DMS114 treated with DMSO at 0.1 percent for 48 hours (cell line): ENCODE measurements around the gene CES2.
"Not testable (repeated sequence)": the region's sequence is repeated elsewhere in the genome, so short reads cannot be mapped to it uniquely, and the experiment has no call there.

ENCODE experiments used
- DNase-seq: peaks from one replicate; lab custom pipeline; 2025; ENCODE audit not compliant: unreplicated experiment; lab: John Stamatoyannopoulos, UW

CES2 gene

DNA sequence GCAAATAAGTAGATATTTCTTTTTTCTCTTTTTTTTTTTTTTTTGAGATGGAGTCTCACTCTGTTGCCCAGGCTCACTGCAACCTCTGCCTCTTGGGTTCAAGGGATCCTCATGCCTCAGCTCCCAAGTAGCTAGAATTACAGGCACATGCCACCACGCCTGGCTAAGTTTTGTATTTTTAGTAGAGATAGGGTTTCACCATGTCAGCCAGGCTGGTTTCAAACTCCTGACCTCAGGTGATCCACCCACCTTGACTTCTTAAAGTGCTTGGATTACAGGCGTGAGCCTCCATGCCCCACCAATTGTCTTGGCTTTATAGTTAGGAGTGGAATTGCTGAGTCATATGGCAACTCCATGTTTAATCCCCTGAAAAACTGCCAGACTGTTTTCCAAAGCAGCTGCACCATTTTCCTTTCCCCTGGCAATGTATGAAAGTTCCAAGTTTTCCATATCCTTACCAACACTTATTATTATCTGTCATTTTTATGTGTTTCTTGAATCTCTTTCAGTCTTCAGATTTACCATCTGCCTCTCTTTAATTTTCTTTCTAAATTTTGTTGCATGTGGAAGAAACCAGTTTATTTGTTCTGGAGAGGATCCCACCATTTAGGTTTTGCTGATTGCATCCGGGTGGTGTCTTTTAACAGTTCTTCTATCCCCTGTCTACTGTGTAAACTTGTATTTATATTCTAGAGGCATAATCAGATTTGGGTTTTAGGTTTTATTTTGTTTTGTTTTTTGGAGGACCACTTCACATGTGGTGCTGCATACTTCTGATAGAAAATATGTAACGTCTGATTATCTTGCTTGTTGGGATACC is 15.9 kb downstream of the CES2 start:
- no peak for DNase-seq

DNA sequence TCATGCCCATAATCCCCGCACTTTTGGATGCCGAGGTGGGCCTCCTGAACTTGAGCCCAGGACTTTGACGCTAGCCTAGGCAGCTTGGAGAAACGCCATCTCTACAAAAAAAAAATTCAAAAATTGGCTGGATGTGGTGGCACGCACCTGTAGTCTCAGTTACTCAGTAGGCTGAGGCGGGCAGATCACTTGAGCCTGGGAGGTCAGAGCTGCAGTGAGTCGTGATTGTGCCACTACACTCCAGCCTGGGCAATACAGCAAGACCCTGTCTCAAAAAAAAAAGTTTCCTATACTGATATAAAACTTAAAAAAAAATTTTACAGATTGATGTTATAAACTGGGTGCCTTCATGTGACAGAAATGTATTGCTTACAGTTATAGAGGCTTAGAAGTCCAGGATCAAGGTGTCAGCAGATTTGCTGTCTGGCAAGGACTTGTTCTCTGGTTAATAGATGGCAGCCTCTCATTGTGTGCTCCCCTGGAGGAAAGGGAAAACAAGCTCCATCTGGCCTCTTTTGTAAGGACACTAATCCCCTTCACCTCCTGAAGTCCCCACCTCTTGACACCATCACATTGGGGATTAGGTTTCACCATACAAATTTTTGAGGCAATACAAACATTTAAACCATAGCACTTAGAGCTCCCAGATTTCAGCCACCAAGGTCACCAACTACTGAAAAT is 17.3 kb downstream of the CES2 start:
- no peak for DNase-seq

DNA sequence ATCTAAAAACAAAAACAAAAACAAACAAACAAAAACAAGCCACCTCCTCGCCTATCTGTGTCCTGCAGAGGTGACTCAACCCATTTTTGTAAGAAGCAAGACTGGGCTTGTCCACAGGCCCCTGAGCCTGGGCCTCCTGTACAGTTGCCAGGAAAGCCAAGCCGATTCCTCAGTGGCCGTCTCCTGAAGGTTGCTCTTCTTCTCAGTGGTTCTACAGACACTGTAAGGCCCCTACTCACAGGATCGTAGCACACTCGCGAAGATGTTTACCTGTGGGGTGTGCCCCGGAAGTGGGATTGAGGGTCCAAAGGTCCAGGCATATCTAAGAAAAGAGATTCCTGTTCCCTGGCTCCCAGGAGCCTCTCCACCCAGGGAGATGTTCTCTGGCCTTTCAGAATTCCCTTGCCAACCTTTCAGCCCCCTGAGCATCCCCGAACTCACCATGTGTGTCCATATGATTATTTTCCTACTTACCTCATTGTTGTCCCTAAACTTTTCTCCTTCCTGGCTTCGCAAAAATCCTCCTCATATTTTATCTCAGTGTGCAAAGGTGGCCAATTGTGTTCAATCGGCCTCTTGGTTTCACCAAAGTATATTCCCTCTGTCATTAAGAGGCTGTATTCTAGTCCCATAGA is 18.3 kb downstream of the CES2 start:
- DNase-seq = no peak

DNA sequence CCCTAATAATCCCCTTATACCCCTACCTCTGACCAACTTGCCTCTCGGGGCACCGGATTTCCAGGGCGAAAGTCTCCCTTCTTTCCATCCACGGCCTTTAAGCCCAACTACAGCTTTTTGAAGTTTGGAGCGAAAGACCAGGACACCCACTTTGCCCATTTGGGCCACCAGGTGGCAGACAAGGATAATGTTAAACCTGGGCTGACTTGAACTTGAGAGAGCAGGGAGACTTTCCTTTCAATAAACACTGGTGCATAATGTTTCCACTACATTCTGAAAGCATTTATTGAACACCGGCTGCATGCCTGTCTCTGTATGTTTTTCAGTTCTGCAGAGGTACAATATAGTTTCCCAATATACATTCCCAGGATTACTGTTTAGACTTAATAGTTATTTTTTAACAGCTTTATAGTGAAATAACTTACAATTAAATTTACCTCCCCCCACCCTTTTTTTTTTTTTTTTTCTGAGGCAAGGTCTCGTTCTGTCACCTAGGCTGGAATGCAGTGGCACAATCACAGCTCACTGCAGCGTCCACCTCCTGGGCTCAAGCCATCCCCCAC is 18.9 kb downstream of the CES2 start:
- peak; percentile 68 for DNase-seq

DNA sequence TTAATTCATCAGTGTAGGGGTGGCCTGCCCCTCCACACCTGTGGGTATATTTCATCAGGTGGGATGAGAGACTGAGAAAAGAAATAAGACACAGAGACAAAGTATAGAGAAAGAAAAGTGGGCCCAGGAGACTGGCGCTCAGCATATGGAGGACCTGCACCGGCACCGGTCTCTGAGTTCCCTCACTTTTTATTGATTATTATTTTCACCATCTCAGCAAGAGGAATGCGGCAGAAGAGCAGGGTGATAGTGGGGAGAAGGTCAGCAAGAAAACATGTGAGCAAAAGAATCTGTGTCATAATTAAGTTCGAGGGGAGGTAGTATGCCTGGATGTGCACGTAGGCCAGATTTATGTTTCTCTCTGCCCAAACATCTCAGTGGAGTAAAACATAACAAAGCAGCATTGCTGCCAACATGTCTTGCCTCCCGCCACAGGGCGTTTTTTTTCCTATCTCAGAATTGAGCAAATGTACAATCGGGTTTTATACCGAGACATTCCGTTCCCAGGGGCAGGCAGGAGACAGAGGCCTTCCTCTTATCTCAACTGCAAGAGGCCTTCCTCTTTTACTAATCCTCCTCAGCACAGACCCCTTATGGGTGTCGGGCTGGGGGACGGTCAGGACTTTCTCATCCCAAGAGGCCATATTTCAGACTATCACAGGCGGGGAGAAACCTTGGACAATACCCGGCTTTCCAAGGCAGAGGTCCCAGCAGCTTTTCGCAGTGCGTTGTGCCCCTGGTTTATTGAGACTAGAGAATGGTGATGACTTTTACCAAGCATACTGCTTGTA is 20.2 kb downstream of the CES2 start:
- DNase-seq = not testable (repeated sequence)

DNA sequence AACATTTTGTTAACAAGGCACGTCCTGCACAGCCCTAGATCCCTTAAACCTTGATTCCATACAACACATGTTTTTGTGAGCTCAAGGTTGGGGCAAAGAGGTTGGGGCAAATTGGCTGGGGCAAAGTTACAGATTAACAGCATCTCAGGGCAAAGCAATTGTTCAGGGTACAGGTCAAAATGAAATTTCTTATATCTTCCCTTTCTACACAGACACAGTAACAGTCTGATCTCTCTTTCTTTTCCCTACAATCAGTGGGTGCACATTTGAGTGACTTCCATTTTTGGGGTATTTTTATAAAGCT is 20.8 kb downstream of the CES2 start:
- not testable (repeated sequence) for DNase-seq

DNA sequence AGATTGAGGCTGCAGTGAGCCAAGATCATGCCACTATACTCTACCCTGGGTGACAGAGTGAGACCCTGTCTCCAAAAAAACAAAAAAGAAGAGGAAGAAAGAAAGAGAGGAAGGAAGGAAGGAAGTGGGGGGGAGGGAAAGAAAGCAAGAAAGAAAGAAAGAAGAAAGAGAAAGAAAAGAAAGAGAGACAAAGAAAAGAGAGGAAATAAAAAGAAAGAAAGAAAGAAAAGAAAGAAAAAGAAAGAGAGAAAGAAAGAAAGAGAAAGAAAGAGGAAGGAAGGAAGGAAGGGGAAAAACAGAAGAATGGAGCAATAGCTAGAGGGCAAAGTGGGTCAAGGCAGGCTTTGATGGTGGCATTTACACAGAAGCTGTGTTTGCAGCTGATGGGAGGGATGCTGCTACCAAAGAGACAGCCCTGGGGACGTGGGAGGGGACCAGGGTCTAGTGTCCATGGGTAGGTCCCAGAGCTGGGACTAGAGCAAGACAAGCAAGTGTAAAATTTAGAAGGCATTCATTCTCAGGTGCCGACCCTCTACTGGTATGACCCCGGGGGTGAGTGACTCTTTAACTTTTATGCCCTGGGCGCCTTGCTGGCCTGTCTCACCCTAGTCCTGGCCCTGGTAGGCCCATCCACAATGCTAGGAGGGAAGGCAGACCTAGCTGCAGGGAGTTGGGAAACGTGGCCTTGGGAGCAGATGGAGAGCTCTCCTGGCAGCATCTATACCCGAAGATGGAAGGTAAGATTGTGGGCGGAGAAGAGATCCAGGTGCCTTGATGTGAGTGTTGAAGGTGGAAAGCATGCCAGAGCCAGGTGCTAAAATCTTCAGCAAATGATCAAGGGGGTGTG is 23.8 kb downstream of the CES2 start:
- DNase-seq = no peak

DNA sequence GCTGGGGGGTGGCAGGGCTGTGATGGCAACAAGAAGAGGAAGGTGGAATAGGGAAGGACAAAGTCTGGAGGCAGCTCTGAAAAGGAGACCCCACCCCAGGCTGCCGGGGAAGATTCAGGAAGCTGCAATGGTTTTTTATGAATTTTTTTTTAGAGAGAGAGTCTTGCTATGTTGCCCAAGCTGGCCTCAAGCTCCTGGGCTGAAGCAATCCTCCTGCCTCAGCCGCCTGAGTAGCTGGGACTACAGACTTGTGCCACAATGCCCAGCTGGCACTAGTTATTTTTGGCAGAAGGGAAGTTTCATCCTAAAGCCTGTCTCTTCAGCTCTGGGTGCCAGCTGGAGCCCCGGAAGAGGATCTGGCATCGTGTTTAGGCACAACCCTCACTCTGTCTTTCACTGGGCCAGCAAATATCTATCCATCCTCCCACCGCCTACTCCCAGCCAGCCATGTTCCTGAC is 24.4 kb downstream of the CES2 start:
- DNase-seq = no peak

DNA sequence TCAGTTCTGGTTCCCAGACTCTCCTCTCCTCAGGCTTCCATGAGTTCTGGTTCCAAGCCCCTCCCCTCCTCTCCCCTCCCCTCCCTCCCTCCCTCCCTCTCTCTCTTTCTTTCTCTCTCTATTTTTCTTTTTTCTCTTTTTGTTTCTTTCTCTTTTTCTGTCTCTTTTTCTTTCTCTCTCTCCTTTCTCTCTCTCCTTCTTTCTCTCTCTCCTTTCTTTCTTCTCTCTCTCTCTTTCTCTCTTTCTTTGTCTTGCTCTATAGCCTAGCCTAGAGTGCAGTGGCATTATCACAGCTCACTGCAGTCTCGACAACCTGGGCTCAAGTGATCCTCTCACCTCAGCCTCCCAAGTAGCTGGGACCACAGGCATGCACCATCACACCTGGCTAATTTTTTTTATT is 25.0 kb downstream of the CES2 start:
- no peak for DNase-seq

DNA sequence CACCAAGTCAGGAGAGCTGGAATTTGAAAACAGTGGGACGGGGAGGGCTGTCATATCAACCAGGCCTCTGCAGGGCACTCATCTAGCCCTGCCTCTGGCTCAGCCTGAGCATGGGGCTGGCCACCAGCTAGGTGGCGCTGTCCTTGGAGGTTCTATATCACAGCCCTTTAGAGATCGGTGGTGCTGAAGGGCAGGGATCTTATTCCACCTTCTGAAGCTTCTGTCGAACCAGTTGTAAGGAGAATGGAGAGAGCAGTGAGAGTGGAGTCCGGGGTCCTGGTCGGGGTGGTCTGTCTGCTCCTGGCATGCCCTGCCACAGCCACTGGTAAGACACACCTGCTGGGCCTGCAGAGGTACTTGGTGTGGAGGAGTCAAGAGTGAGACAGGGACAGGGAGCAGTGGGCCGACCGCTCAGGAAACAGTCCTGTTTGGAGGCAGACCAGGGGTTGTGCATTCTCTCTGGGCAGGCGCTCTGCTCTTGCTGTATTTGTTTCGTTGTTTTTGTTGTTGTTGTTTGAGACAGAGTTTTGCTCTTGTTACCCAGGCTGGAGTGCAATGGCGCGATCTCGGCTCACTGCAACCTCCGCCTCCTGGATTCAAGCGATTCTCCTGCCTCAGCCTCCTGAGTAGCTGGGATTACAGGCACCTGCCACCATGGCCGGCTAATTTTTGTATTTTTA is 25.9 kb downstream of the CES2 start, which contains the start of gene CES3:
Gene CES3, plus strand, starts transcription at position 202 of the 680 bp plus-strand sequence. Its CDS starts 42 bp downstream, at position 244.
- DNase-seq = peak; percentile 50

DNA sequence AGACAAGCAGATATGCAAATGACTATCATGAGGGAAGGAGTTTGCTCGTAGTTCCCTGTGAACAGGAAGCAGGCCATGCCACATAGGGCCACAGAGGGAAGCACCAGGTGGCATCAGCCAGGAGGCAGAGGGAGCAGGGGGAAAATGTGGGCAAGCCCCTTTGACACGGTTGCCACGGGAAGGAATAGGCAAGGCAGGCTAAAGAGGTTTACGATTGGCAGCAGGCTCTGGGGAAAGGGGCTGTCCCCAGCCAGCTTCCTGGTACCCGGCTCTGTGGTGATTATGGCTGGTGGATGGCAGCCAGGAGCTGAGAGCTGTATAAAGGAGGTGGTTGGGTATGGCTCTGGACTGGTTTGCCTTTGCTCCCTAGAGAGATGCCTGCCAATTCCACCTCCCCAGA is 26.6 kb downstream of the CES2 start:
- DNase-seq = no peak

DNA sequence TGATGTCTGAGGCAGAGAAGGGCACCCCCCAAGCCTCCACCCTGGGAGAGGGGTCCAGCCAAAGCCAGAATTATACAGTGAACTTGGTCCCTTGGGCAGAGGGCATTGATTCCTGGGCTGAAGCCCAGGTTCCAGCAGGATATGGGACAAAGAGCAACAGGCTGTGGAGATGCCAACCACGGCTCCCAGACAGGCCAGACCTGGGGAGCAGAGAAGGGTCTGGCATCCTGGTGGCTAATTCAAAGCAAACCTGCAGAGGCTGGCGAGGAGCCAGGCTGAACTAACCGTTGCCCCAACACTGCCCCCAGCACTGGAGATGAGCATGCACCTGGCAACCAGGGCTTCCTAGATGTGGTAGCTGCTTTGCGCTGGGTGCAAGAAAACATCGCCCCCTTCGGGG is 28.7 kb downstream of the CES2 start:
- no peak for DNase-seq

DNA sequence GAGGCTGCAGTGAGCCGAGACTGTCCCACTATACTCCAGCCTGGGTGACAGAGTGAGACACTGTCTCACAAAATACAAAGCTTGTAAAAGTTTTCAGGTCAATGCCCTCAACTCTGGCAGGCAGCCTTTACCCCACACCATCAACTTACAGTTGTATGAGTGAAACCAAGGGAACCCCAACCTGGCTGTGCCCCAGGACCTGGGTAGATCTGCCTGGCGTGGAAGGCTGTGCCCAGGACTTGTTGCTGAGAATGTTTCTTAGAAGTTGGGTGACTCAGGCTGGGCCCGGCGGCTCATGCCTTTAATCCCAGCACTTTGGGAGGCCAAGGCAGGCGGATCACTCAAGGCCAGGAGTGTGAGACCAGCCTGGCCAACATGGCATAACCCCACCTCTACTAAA is 33.5 kb downstream of the CES2 start:
- no peak for DNase-seq

DNA sequence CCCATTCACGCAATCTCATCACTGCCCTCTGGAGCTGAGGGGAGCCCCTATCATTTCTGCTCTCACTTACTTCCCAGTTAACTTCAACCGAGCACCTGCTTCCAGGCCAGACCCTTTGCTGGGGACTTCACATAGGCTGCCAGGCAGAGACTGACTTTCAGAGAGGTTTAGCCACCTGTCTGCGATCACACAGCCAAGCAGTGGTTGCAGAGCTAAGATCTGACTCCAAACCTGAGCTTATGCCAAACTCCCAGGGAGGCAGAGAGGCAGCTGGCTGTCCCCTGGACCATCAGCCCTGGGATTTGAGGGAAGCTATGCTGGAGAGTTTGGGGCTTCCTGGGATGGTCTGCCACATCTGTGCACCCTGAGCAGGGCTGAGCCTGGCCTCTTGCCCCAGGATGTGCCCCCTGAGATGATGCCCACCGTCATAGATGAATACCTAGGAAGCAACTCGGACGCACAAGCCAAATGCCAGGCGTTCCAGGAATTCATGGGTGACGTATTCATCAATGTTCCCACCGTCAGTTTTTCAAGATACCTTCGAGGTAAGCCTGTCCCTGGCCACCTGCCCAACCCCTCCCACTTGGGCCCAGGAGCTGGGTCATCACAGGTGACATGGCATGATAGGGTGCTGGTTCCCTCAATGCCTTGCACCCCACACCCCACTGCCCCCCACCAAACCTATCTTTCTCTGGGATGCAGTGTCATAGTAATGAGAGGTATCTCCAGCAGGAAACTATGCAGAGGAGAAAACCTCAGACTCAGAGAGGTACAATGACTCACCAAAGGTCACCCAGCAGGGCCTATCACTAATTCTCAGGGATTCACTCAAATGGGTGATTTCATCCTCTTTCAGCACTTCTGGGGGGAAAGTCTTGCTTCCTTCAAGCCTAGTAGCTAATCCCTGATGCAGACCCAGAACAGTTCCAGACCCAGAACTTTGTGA is 35.7 kb downstream of the CES2 start:
- DNase-seq = no peak

DNA sequence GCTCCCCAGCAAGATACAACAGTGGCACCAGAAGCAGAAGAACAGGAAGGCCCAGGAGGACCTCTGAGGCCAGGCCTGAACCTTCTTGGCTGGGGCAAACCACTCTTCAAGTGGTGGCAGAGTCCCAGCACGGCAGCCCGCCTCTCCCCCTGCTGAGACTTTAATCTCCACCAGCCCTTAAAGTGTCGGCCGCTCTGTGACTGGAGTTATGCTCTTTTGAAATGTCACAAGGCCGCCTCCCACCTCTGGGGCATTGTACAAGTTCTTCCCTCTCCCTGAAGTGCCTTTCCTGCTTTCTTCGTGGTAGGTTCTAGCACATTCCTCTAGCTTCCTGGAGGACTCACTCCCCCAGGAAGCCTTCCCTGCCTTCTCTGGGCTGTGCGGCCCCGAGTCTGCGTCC is 37.7 kb downstream of the CES2 start:
- DNase-seq = no peak

DNA sequence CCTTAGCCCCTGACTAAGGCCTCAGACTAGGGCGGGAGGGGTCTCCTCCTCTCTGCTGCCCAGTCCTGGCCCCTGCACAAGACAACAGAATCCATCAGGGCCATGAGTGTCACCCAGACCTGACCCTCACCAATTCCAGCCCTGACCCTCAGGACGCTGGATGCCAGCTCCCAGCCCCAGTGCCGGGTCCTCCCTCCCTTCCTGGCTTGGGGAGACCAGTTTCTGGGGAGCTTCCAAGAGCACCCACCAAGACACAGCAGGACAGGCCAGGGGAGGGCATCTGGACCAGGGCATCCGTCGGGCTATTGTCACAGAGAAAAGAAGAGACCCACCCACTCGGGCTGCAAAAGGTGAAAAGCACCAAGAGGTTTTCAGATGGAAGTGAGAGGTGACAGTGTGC is 38.4 kb downstream of the CES2 start:
- no peak for DNase-seq

DNA sequence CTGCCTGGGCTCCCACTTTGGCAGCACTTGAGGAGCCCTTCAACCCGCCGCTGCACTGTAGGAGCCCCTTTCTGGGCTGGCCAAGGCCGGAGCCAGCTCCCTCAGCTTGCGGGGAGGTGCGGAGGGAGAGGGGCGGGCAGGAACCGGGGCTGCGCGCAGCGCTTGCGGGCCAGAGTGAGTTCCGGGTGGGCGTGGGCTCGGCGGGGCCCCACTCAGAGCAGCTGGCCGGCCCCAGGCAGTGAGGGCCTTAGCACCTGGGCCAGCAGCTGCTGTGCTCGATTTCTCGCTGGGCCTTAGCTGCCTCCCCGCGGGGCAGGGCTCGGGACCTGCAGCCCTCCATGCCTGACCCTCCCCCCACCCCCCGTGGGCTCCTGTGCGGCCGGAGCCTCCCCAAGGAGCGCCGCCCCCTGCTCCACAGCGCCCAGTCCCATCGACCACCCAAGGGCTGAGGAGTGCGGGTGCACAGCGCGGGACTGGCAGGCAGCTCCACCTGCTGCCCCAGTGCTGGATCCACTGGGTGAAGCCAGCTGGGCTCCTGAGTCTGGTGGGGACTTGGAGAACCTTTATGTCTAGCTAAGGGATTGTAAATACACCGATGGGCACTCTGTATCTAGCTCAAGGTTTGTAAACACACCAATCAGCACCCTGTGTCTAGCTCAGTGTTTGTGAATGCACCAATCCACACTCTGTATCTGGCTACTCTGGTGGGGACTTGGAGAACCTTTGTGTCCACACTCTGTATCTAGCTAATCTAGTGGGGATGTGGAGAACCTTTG is 39.0 kb downstream of the CES2 start:
- DNase-seq = not testable (repeated sequence)

DNA sequence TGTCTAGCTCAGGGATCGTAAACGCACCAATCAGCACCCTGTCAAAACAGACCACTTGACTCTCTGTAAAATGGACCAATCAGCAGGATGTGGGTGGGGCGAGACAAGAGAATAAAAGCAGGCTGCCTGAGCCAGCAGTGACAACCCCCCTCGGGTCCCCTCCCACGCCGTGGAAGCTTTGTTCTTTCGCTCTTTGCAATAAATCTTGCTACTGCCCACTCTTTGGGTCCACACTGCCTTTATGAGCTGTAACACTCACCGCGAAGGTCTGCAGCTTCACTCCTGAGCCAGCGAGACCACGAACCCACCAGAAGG is 39.6 kb downstream of the CES2 start:
- DNase-seq = not testable (repeated sequence)
